ENCODE data around the gene TMA7B.

The TMA7B gene

DNA sequence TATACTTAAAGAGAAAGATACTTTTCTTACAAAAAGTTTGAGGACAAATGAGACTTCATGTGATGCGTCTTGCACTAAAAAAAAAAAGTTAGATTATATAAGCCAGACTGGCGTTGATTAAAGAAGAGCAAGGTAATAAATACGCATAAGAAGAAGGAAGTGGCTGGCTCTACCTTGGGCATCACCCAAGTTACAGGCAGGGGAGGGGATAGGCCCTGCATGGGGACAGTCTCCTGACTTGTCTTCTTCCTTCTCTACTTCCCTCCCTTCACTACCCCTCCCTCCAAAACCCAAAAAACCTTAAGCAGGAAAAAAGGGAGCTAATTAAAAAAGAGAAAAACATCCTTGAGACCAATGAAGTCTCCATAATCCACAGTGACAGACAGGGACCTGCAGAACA lies 22.3 kb upstream of the TMA7B start:
- TF ChIP-seq, protein P1, sequence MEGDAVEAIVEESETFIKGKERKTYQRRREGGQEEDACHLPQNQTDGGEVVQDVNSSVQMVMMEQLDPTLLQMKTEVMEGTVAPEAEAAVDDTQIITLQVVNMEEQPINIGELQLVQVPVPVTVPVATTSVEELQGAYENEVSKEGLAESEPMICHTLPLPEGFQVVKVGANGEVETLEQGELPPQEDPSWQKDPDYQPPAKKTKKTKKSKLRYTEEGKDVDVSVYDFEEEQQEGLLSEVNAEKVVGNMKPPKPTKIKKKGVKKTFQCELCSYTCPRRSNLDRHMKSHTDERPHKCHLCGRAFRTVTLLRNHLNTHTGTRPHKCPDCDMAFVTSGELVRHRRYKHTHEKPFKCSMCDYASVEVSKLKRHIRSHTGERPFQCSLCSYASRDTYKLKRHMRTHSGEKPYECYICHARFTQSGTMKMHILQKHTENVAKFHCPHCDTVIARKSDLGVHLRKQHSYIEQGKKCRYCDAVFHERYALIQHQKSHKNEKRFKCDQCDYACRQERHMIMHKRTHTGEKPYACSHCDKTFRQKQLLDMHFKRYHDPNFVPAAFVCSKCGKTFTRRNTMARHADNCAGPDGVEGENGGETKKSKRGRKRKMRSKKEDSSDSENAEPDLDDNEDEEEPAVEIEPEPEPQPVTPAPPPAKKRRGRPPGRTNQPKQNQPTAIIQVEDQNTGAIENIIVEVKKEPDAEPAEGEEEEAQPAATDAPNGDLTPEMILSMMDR (IDR thresholded peaks at IDR 0.05; ENCODE audit: low read length, missing control alignments) = no peak
- H3K4me3 ChIP-seq (replicated peaks; ENCODE audit: low read depth, low read length) = no peak overlapping the region
- DNase-seq (ENCODE audit: low read depth) = no peak

DNA sequence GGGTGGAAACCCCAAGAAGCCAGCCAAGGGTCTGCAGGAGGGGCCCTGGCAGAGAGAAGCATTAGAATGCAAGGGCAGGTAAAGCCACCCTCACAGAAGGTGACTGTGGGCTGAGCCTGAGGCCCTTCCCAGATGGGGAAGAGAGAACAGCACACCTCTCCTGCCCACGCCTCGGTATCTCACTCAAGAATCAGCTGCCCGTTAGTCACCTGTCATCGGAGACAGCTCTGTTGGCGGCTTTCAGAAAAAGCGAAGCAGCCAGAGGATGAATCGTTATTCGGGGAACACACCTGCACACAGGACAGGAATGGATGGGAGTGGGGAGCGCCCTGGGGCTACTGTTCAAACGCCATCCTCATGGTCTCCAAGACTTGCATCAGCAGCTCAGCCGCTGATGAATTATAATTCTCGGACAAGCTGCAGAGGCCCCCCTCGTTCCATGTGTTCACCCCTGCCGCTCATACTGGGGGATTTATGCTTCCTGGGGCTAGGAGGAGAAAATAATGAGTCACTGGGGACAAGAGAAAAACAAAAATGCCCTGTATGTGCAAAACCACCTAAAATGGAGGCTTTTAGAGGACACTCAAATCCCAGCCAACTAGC lies 21.6 kb upstream of the TMA7B start:
- DNase-seq (ENCODE audit: low read depth) = no peak
- no peak overlapping the region for H3K4me3 ChIP-seq (replicated peaks; ENCODE audit: low read depth, low read length)
- TF ChIP-seq, protein P1 (IDR thresholded peaks at IDR 0.05; ENCODE audit: low read length, missing control alignments) = no peak

DNA sequence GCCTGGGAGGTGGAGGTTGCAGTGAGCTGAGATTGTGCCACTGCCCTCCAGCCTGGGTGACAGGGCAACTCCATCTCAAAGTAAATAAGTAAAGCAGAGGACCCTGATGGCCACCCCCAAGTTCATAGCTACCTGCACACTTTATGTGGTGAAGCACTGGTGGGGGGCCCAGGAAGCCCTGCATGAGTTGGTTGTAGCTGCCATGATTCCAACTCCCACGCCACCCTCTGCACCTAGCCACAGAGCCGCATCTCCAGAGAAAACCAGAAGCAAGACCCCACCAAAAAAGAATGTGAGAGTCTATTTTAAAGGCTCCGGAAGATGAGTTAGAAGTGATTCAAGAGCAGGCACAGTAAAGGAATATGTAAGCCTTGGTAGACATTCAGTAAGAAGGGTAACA lies 20.4 kb upstream of the TMA7B start:
- no peak overlapping the region for H3K4me3 ChIP-seq (replicated peaks; ENCODE audit: low read depth, low read length)
- TF ChIP-seq, protein P1 (IDR thresholded peaks at IDR 0.05; ENCODE audit: low read length, missing control alignments) = no peak
- no peak for DNase-seq (ENCODE audit: low read depth)

DNA sequence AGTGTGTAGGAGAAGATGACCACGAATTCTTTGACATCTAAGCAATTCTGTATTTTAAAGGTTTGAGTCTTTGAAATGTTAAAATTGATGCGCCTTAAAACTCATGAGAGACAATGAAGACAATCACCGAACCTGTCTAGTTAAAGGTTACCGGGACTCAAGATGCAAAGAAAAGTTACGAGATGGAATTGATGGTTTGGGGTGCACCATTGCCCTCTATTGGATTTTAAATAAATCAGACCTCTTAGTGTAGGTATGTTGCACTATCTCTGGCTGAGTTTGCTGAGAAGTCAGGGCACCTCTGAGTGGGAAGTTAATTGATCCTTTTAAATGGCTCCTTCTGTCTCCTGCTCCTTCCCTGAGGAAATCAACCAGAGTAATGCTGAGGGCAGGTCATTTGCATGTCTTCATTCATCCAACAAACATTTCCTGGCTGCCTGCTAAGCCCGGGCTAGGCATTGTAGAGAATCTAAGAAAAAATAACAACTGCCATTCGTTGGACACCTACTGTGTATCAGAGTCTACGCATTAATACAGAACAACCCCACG lies 19.4 kb upstream of the TMA7B start:
- no peak for DNase-seq (ENCODE audit: low read depth)
- no peak overlapping the region for H3K4me3 ChIP-seq (replicated peaks; ENCODE audit: low read depth, low read length)
- TF ChIP-seq, protein P1 (IDR thresholded peaks at IDR 0.05; ENCODE audit: low read length, missing control alignments) = no peak

DNA sequence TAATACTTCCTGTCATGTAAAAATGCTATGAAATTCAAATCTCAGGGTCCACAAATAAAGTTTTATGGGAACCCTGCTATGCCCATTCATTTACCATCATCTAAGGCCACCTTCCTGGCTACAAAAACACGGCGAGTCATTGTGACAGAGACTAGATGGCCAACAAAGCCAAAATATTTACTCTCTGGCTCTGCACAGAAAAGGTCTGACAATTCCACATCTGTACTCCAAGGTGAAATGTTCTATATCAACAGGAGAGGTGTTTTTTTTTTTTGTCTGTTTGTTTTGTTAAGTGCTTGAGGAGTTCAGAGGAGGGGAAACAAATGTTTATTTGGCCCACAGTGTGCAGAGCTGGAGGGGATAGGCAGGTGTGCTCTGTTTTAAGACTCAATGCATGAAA lies 18.6 kb upstream of the TMA7B start:
- DNase-seq (ENCODE audit: low read depth) = no peak
- no peak overlapping the region for H3K4me3 ChIP-seq (replicated peaks; ENCODE audit: low read depth, low read length)
- TF ChIP-seq, protein P1 (IDR thresholded peaks at IDR 0.05; ENCODE audit: low read length, missing control alignments) = no peak

DNA sequence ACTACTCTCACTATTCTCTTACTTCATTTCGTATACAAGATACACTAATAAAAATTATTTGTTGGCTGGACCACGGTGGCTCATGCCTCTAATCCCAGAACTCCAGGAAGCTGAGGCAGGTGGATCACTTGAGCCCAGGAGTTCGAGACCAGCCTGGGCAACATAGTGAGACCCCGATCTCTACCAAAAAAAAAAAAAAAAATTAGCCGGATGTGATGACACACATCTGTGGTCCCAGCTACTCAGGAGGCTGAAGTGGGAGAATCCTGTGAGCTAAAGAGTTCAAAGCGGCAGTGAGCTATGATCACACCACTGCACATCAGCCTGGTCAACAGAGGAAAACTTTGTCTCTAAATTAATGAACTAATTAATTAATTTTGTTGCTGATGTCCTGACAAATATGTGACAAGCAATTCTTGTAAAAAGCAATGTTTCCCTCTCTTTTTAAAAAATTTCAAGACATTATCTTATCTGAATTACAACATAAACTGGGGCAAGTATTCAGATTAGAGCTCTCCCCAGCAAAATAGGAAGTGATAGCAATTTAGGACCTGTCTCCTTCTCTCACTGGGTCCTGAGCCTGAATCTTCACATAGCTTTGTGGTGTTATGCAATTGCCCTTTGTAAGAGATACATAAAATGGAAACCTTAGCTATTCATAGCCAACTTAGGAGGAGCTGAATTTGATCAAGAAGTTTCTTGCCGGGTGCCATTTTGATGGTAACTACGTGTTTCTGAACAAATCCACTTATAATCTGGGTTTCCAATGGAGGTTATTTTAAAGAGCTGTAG lies 17.6 kb upstream of the TMA7B start:
- TF ChIP-seq, protein P1 (IDR thresholded peaks at IDR 0.05; ENCODE audit: low read length, missing control alignments) = no peak
- H3K4me3 ChIP-seq (replicated peaks; ENCODE audit: low read depth, low read length) = no peak overlapping the region
- DNase-seq (ENCODE audit: low read depth) = no peak

Measured in fibroblast of pulmonary artery (primary cell).